HG03095 (cell line): Measurements from ENCODE around the gene SLC7A4.
"Not testable (repeated sequence)": the region's sequence is repeated elsewhere in the genome, so short reads cannot be mapped to it uniquely, and the experiment has no call there.

ENCODE experiments used
- ATAC-seq: cut with Tn5 transposase; IDR thresholded peaks from one replicate; pipeline ENCODE4 v1.9.1; 2021; ENCODE audit warnings: moderate library complexity; ENCODE audit not compliant: unreplicated experiment

SLC7A4 gene, protein sequence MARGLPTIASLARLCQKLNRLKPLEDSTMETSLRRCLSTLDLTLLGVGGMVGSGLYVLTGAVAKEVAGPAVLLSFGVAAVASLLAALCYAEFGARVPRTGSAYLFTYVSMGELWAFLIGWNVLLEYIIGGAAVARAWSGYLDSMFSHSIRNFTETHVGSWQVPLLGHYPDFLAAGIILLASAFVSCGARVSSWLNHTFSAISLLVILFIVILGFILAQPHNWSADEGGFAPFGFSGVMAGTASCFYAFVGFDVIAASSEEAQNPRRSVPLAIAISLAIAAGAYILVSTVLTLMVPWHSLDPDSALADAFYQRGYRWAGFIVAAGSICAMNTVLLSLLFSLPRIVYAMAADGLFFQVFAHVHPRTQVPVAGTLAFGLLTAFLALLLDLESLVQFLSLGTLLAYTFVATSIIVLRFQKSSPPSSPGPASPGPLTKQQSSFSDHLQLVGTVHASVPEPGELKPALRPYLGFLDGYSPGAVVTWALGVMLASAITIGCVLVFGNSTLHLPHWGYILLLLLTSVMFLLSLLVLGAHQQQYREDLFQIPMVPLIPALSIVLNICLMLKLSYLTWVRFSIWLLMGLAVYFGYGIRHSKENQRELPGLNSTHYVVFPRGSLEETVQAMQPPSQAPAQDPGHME

DNA sequence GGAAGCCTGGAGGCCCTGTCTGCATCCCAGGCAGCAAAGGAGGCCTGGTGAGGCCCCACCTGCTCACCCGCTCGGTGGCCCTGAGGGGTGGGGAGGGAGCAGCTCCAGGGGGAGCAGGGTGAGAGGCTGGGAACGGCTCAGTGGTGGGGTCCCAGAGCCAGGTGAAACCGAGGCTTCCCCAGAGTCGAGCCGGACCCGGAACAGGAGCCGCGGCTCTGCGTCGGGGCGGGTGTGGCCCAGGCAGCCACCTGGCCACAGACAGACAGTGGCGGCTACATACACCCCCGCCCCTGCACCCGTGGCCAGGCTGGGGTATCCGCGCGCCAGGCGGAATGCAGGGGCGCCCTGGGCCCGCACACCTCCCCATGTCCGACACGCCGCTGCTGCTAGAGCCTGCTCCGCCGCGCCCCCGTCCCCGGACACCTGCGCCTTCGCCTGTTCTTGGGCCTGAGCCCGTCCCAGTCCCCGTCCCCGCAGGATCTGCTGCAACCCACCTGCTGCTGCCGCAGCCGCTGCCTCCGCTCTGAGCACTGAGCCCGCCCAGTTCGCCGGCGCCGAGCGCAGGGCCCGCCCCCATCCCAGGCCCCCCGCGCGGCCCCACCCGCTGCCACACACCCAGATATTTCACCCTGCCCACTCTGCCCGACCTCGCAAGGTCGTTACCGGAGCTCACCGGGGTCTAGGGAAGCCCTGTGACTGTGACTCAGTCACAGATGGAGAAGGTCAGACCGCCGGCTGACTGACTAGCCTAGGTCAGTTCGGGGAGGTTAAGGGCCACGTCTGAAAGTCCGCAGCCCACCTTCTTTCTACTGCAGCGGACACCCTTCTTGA lies at the start of gene SLC7A4:
Gene SLC7A4 (minus strand): TSS at position 525 of the 831 bp plus-strand sequence. CDS start 749 bp downstream, outside the sequence.
- no peak for ATAC-seq

DNA sequence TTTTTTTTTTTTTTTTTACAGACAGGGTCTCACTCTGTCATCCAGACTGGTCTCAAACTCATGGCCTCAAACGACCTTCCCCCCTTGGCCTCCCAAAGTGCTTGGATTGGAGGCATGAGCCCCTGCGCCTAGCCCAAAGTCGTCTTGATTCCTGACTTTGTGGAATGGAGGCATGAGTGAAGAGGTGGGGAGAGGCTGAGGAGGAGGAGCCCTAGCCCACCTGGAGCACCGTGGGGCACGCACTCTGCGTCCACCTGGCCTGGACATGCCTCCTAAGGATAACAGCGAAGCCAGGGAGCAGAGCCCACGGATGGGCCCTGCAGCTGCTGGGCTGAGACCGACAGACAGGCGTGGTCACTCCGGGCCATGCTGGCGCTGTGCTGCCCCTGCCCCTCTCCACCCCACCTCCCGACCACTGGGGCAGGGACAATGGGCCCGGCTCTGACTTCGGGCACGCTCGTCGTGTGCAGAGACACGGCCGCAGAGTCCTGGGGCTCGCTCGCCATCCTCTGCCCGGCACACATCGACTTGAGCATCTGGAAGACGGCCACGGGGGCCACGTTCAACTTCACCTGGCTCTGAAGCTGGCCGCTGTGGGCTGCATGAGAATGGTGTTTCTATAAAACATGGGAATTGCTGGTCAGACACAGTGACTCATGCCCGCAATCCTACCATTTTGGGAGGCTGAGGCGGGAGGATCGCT lies 48.2 kb upstream of the SLC7A4 start:
- no peak for ATAC-seq

DNA sequence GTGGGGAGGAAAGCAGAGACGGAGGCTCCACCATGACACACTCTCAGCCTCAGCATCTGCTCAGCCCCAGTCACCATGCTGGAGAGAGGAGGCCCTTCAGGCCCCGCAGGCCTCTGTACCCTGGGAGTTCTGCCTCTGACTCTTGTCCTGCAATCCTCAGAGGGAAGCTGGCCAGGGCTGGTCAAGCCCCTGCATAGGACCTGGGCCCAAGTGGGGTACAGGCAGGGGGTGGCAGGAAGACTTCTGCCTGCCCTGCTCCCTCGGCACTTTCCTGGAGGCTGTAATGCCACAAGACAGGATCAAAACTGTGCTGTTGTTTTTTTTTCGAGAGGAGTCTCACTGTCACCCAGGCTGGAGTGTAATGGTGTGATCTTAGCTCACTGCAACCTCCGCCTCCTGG lies 47.1 kb upstream of the SLC7A4 start:
- ATAC-seq = no peak

DNA sequence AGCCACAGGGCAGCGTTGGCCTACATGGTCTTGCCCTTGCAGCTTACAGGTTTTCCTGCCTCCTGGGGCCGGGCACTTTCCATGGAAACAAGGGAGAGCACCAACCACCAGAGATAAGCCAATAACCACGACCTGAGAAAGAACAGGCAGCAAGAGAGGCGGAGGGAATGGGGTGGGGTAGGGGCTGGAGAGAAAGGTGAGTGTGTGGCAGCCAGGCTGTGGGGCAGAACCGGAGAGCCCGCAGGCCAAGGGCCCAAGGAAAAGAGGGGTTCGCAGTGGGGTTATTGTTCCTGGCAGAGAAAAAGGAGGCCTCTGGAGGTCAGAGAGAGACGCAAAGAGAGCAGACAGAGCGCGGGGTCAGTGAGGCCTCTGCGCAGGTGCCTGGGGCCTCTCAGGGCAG lies 46.6 kb upstream of the SLC7A4 start:
- ATAC-seq = no peak

DNA sequence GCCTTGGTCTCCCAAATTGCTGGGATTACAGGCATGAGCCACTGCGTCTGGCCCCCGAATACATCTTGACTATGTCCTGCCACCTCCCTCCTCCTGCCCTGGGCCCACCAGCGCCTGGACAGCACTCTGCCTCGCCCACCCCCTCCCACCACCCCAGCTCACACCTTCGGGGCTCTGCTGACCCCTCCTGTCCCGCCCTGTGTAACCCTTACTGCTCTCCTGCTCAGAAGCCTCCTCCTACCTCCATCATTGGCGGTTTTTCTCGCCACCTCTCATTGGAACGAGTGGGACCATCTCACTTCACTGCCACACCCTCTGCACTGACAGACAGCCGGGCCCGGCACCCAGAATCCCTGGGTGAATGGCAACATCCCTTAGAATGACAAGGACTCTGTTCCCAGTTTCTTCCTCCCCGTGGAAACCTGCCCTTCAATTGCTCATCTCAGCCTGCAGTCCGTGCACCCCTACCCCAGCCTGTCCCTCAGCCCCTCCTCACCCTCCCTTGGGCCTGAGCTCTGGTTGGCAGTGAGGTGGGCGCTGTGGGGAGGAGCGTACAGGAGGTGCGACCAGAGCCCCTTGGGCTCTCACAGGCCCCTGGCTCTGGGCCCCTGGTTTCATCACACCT lies 45.6 kb upstream of the SLC7A4 start:
- ATAC-seq = no peak

DNA sequence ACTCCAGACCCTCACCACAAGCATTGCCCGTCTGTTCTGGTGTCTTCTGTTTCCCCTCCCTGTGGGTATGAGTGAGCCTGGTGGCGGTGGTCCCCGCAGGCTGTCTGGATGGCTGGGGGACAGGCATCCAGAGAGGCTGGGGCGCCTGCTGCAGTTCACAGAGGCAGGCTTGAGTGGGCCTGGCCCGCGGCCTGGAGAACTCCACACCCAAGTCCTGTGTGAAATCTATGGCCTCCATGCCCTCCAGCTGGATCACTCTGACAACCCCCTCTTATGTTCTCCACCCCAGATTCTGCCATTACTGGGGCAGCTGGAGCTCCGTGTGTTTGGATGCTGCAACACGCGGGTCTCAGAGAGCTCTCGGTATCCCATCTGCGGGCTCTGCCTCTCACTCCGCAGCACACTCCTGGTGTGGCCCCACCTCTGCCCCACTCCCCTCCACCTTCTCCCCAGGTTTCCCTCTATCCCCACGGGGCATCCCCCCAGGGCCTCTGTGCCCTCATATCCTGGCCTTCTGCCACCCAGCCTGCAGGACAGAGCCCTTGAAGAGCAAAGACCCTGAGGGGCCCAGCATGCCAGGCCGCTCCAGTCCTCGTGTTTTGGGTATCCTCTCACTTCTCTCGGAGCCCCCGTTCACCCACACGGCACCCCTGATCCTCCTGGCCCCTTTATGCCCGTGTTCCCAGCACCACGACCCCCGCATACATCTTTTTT lies 44.7 kb upstream of the SLC7A4 start:
- ATAC-seq = no peak

DNA sequence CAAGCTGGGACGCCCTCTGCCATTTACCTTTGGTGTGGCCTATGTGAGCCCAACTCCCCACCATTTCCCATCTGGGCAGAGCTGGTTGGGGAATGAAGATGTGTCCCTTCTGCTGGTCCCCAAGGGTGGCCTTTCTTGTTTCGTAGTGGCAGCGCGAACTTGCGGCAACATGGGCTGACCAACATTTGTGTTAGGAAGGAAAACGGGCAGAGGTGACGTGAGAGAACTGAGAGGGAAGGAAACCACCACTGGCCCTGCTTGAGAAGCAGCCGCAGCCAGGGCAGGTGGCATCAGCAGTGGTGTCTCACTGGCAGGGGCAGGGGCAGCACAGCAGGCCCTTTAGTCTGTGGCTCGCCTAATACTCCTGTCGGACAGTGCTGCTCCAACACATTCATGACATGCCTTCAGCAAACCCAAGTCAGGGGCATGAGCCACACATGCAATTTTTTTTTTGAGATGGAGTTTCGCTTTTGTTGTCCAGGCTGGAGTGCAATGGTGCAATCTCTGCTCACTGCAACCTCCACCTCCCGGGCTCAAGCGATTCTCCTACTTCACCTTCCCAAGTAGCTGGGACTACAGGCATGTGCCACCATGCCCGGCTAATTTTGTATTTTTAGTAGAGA lies 43.3 kb upstream of the SLC7A4 start:
- ATAC-seq = no peak

DNA sequence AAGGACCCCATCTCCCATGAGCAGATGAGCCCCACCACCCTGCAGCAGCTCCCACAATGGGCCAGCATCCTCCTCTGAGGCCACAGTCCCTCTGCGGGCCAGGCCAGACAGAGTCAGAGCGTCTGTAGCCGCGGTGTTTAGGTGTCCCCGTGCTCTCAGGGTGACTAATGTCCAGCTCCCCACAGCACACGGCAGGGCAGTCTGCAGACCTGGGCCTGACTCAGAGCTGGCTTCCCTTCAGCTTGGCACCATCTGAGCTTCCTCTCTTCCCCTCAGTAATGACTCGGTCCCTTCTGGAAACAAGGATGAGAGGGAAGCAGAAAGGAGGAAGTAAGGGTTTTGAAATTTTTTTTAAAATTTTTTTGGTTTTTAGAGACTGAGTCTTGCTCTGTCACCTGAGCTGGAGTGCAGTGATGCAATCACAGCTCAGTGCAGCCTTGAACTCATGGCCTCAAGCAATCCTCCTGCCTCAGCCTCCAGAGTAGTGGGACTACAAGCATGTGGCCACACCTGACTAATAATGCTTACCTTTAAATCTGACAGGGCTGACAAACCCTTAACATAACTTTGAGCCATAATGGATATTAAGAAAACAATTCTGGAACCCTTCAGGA lies 41.8 kb upstream of the SLC7A4 start:
- no peak for ATAC-seq

DNA sequence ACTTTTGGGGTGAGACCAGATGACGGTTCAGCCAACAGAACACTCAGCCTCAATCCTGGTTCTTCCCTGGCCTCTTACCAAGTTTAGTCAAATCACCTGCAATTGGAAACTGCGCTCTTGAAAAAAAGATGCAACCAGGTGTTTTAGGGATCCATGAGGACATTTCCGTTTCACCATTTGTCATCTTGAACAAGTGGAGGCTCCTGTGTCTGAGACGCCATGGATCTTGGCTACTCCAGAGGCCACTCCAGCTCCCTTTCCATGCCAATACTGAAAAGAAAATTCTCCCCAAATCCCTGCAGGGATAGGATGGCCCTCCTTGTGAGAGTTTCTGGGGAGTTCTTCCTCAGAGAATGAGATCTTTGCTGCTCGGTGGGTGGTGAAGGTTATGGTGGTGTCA lies 41.1 kb upstream of the SLC7A4 start:
- ATAC-seq = no peak

DNA sequence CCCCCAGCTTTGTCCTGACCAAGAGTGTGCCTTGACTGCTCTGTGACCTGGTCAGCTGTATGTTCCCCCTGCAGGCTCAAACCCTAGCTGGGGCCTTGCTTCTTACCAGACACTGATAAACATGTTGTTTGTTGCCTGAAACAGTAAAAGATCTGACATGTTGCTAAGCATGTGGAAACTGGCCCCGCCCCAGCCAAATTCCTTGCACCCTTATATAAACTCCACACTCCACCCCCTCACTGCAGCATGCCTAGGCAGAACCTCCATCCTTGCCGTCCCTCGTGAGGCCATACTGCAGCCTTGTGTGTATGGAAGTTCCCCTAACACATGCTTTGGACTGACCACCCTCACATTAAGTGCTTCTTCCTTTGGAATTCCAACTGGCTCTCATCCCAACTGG lies 40.7 kb upstream of the SLC7A4 start:
- no peak for ATAC-seq

DNA sequence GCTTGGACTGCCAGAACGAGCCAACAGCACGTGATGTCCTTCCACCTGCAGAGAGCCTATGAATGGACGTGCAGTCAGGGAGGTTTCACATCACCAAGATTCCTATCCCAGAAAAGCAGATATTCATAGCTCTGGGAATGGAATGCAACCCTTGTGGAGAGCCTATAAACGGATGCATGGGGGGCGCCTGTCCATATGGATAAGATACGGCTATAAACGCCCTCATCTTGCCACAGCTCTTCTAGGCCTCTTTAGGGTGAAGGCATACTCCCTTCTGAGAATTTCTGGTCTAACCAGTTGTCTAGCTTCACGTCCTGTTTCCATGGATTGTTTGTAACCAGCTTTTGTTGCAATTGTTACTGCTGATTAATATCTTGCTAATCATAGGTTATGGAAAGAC lies 39.4 kb upstream of the SLC7A4 start:
- not testable (repeated sequence) for ATAC-seq

DNA sequence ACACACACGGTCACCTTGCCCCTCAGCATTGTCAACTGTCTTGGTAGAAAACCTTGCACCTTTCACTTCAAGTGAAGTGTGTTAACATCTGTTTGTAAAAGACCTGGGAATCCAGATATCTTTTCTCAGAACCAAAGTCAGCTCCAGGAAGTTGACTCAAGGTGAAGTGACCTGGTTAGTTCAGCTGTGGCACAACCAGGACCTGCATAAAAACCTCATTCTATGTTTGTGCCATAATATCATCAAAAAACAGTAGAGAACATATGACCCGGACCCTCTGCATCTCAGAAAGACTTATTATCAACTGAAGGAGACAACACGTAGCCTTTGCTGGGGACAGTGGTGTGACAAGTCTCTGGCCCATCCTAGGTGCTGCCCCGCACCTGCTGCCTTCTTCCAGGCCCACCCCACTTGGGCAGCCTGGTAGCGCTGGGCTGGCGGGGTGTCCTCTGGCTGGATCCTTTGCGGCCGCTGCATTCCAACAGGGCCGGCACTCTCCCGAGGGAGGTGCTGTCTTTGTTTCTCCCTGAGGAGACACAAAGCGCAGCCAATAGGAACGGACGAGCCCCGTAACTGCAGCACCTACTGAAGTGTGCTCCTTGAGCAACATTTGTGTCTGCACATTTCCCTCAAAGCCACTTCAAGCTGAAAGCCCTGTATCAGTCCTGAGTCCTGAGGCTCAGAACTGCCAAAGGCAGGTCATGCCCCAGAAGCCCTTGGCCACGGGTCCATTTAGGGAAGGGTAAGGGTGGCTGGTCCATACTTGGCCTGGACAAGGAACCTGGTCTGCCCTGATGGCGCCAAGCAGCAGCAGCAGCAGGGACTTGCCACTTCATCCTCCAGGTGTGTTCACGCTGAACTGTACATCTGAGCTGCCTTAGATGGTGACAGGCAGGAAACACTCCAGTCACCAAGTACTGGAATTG lies 38.6 kb upstream of the SLC7A4 start:
- no peak for ATAC-seq

DNA sequence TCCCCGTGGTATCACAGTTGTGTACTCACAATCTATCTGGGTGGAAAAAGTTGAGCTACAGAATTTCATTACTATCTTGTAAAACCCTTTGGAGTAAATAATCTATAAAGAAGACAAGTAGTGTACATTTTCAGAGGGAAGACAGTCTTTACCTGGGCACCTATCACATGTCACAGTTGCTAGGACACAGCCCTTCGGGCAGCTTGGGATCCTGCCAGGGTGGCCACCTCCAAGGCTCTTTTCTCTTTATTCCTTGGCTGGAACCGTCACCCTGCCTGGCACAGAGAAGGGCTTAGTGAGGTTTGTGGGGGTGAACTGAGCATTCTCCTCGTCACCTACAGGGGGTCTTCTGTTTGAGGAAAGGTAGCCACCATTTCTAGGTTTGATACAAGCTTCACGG lies 37.0 kb upstream of the SLC7A4 start:
- ATAC-seq = no peak

DNA sequence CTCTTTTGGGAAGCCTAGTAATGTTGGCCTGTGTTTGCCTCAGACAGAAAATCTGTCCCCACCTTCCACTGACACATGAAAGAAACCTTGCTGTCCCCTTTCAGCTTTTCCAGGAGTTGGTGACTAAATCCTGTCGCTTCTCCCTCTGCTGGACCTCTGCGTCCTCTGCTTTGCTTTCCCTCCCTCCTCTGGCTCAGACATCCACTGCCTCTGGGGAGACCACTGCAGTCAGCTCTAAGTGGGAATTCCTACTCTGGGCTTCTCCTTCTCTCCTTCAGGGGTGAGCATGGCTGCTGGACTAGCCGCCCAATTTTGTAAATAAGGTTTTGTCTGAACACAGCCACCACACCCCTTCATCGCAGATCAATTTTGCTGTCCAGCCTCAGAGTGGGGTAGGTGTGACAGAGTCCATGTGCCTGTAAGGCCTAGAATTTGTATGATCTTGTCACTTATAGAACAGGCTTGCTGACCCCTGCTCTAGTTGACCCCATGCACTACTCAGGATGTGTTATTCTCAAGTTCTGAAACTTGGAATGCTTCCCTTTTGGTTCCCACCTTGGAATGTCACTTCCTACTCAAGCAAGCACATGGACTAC lies 36.4 kb upstream of the SLC7A4 start:
- no peak for ATAC-seq

DNA sequence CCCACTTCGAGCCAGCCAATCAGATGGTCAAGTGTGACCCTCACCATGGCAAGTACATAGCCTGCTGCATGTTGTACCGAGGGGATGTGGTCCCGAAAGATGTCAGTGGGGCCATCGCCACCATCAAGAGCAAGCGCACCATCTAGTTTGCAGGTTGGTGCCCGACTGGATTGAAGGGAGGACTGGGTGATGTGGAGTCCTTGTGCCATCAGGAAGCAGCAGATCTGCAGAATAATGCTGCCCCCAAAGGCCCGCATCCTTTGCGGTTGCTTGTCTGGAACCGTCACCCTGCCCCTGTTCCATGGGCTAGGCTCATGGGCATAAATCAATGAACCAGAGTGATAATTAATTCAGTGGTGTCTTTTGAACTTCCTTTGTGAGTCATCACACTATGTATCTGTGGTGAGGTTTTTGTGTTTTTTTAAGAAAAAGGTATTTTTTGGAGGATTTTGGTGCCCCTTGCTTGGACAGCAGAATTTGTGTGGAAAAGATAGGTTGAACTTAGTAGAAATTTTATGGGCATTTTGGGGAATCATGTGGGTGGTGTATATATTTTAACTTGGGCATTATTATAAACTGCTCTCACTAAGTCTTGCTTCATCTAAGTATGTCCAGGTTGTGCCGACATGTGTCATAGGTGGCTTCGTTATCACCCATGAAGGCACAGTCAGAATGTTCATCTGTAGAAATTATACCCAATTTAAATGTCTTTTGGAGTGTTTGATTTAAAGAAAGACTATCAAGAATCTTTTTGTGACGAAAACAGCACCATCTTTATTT lies 35.7 kb upstream of the SLC7A4 start:
- ATAC-seq = no peak

DNA sequence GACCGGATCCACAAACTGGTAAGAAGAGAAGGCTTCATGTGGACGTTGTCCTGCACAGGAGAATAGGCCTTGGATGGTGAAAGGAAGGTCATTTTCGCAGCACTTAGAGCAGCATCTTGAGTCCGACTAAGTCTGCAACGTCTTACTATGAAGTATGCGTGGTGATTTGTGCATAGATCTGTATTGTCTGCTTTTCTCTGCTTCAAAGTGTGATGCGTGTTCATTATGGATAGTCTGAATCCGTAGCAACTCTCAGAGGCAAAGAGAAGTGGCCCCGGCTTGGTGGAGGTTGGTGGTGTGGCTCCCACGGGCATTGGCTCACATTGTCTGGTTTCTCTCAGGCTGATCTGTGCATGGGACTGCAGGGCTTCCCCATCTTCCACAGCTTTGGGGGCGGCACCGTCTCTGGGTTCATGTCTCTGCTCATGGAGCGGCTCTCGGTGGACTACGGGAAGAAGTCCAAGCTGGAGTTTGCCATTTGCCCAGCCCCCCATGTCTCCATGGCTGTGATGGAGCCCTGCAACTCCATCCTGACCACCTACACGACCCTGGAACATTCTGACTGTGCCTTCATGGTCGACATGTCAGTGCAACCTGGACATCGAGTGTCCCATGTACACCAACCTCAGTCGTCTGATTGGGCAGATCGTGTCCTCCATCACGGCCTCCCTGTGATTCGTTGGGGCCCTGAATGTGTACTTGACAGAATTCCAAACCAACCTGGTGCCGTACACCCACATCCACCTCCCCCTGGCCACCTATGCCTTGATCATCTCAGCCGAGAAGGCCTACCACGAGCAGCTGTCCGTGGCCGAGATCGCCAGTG lies 34.9 kb upstream of the SLC7A4 start:
- no peak for ATAC-seq
